Heart left ventricle (tissue), 16 donors: ENCODE results near the gene TMIGD2. TPM values are rescaled to one million over a fixed set of nuclear protein-coding genes. Genes with fewer than 3 reads are reported as not detected.
"Not testable (repeated sequence)": the region's sequence is repeated elsewhere in the genome, so short reads cannot be mapped to it uniquely, and the experiment has no call there.

ENCODE experiments used
- ATAC-seq, 4 donors: fragments of 200-7000 bp; cut with Tn5 transposase; one replicate each; pipeline ENCODE4 v1.9.1; 2020 to 2022; ENCODE audit warnings: moderate library complexity in 4 of 4, mild to moderate bottlenecking in 3 of 4, moderate number of reproducible peaks in 1 of 4
- DNase-seq, 5 donors: peaks; one replicate each; pipeline ENCODE4 v3.0.0-alpha.2; 2020
- H3K27ac ChIP-seq, 12 donors: fragments of 200-600 bp; sonication (generic) in 4 of 12; one replicate each; pipeline versions ENCODE4 v1.5.0 to v1.8.0; 2016 to 2022; ENCODE audit warnings: mild to moderate bottlenecking in 2 of 12
- H3K27me3 ChIP-seq, 9 donors: fragments of 200-600 bp; sonication (generic) in 2 of 9; one replicate each; pipeline versions ENCODE4 v1.5.1 to v1.8.0; 2016 to 2022; ENCODE audit warnings: mild to moderate bottlenecking in 3 of 9
- H3K36me3 ChIP-seq, 9 donors: fragments of 200-600 bp; sonication (generic) in 2 of 9; one replicate each; pipeline versions ENCODE4 v1.5.0 to v1.8.0; 2018 to 2022; ENCODE audit warnings: mild to moderate bottlenecking in 2 of 9
- H3K4me1 ChIP-seq, 12 donors: fragments of 200-600 bp; sonication (generic) in 4 of 12; one replicate each; pipeline versions ENCODE4 v1.5.0 to v1.8.0; 2016 to 2022; ENCODE audit warnings: mild to moderate bottlenecking in 3 of 12
- H3K4me3 ChIP-seq, 12 donors: fragments of 200-600 bp; sonication (generic) in 4 of 12; one replicate each; pipeline versions ENCODE4 v1.5.0 to v1.8.0; 2017 to 2022; ENCODE audit warnings: mild to moderate bottlenecking in 9 of 12, moderate library complexity in 4 of 12
- H3K9me3 ChIP-seq, 12 donors: fragments of 200-600 bp; sonication (generic) in 4 of 12; one replicate each; pipeline versions ENCODE4 v1.5.0 to v1.8.0; 2016 to 2022; ENCODE audit warnings: mild to moderate bottlenecking in 1 of 12
- POLR2A ChIP-seq, 2 donors: fragments of 450-650 bp; IDR thresholded peaks; one replicate each; pipeline ENCODE4 v1.6.1; 2017; ENCODE audit warnings: antibody characterized with exemption in 2 of 2, mild to moderate bottlenecking in 2 of 2, moderate library complexity in 2 of 2
- WGBS, 4 donors: extraction: QIAGEN DNeasy Blood & Tissue Kit in 2 of 4; methylation state at CpG; one replicate each; pipeline versions ENCODE4 v1.1.5 to v1.1.7; 2013 to 2018; 5-methylcytosine and 5-hydroxymethylcytosine counted together
- intact Hi-C, 10 donors: fragments of 100-400 bp; cut with DNase I; formaldehyde crosslinking; loops; one replicate each; pipeline versions ENCODE4 v1.11.1 to v1.14.2; 2022
- polyA plus RNA-seq, 2 donors: library from polyadenylated mRNA; stranded (reverse); fragments of 200-250 nt; gene quantifications; one replicate each; pipeline ENCODE4 v1.2.3, GENCODE V29; 2013
- total RNA-seq, 9 donors: library from RNA; depleted of rRNA in 2 of 9; stranded (reverse); fragments of >200 nt in 2 of 9; fragmentation: NEBNext Ultra II Directional in 3 of 9; extraction: Animal tissue kit (Norgen Biotek cat#: 25700) in 3 of 9; gene quantifications; one replicate each; pipeline versions ENCODE4 v1.1.0 to v1.2.4, GENCODE V29; 2016 to 2023
- TF ChIP-seq, protein P1 (sequence below), 12 donors: fragments of 200-600 bp; sonication (generic) in 4 of 12; IDR thresholded peaks; one replicate each; pipeline versions ENCODE4 v1.5.0 to v1.8.0; 2018 to 2022; ENCODE audit warnings: antibody characterized with exemption in 12 of 12, mild to moderate bottlenecking in 5 of 12
- donor health status: ischemic (EF 13 %, LVEDD 7.1; RV severe dilation, severe dysfunction).
- donor health status: healthy with polysubstance abuse.
- donor health status: DM: no; HTN: yes; CAD: no.
- donor health status: DM: no; HTN: no; CAD: no.
- donor health status: ischemic (EF 25% LVEDD 6.9; RV normal size, moderate dysfunction).
- donor health status: ischemic (EF 25% LVEDD 5.7; RV mildly dilated, moderate dysfunction).
- donor health status: healthy.
- donor health status: DM: yes; HTN: yes; CAD: no.
- donor health status: ischemic (EF 35%, LVEDD 5.7; RV mildly dilated, moderate dysfunction).
- donor health status: nonischemic (EF 11% LVEDD 7.7; RV severe dilation, severe dysfunction).
- donor health status: DM: yes; HTN: yes; CAD: no.
- donor health status: PGD.
- donor health status: ischemic (EF 29% LVEDD 5.4; RV normal size, mild dysfunction).
- donor health status: nonischemic (EF 23%, LVEDD 6.1; RV moderate dilation, normal function).

The TMIGD2 gene
- total and polyA plus RNA-seq, 11 donors, result 0.06 to 0.67 (median 0.25) TPM; not detected in 7

DNA sequence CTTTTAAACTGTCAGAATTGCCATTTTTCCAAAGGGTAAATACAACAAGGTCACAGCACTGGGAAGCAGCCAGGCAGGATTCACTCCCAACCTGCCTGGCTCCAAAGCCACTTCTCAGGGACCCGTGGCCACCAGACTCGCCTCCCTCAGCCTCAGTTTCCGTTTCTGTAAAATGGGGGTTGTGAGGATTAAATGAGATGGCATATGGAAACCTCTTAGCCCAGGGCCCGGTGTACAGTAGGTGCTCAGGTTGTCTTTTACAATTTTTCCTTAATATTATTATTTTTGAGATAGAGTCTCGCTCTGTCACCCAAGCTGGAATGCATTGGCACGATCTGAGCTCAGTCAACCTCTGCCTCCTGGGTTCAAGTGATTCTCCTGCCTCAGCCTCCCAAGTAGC, 45.2 kb downstream of the TMIGD2 start:
- Histone ChIP-seq H3K4me1 (no peaks in the 10 kb centered on the region), H3K36me3 (peaks cover 3 to 98% (median 93%) of the 10 kb centered on the region in 9 donors), H3K9me3 (peaks cover 0 to 17% (median 3%) of the 10 kb centered on the region in 12 donors), H3K27me3 (no peaks in the 10 kb centered on the region), H3K4me3 (no peak overlapping the region), H3K27ac (no peak overlapping the region)
- ATAC-seq, result no peak
- no peak for DNase-seq
- 77 to 97% (median 91%) methylated on average over 6 of the region's 6 CpGs for WGBS, 4 donors
- intact Hi-C loops, result no loop called here
- TF ChIP-seq, protein P1, sequence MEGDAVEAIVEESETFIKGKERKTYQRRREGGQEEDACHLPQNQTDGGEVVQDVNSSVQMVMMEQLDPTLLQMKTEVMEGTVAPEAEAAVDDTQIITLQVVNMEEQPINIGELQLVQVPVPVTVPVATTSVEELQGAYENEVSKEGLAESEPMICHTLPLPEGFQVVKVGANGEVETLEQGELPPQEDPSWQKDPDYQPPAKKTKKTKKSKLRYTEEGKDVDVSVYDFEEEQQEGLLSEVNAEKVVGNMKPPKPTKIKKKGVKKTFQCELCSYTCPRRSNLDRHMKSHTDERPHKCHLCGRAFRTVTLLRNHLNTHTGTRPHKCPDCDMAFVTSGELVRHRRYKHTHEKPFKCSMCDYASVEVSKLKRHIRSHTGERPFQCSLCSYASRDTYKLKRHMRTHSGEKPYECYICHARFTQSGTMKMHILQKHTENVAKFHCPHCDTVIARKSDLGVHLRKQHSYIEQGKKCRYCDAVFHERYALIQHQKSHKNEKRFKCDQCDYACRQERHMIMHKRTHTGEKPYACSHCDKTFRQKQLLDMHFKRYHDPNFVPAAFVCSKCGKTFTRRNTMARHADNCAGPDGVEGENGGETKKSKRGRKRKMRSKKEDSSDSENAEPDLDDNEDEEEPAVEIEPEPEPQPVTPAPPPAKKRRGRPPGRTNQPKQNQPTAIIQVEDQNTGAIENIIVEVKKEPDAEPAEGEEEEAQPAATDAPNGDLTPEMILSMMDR (IDR thresholded peaks at IDR 0.05), result no peak
- TF ChIP-seq POLR2A (IDR thresholded peaks at IDR 0.05), result no peak

DNA sequence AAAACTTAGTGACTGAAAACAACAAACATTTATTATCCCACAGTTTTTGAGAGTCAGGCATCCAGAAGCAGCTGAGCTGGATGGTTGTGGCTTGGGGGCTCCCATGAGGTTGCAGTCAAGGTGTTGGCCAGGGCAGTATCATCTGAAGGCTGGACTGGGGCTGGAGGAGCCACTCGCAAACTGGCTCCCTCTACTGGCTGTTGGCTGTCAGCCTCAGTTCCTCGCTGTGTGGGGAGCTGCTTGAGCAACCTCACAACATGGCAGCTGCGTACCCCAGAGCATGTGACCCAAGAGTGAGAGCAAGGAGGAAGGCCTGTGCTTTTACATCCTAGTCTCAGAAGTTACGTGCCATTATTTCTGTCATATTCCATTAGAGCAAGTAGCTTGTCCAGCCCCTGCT, 45.6 kb downstream of the TMIGD2 start:
- intact Hi-C loops, result no loop called here
- ATAC-seq (no peak), DNase-seq (no peak)
- Histone ChIP-seq H3K4me1 (no peaks in the 10 kb centered on the region), H3K36me3 (peaks cover 3 to 98% (median 93%) of the 10 kb centered on the region in 9 donors), H3K27ac (no peak overlapping the region), H3K27me3 (no peaks in the 10 kb centered on the region), H3K4me3 (no peak overlapping the region), H3K9me3 (peaks cover 0 to 17% (median 3%) of the 10 kb centered on the region in 12 donors)
- TF ChIP-seq, protein P1 (IDR thresholded peaks at IDR 0.05), result no peak
- no peak for TF ChIP-seq POLR2A (IDR thresholded peaks at IDR 0.05)
- 98 to 100% (median 99%) methylated on average over 3 to 4 of the region's 4 CpGs for WGBS, 4 donors

DNA sequence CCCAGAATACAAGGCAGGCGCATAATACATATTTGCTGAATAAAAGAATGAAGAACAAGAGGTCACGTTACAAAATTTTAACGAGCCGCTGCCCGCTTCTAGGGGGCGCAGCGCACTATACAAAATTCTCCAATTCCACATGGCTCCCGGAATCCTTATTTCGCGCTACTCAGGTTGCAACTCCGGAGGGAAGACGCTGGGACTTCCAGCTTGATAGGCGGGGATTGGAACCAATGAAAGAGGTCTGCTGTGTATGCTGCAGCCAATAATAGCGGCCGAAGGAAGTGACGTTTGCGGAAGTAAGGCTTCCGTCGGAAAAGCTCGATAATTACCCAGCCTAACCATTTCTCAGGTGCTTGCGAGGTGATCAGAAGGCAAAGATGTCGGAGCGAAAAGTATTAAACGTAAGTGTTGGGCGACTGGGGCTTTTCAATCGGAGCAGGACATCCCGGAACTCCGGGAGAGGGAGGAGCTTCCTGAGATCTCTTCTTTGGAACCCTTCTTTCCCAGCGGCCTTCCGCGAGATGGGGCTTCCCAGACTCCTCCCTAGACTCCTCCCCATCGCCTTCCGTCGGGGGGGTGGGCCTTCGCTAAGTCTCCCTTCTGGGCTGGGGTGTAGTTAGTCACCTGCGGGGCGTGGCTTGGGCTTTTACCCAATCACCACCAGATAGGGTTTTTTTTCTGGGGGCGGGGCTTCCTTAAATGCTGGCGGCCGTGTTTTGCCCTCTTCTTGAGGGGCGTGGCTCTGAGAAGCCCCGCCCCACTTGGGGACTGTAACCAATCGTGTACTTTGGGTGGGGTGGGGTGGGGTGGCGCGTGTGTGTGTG, 55.2 kb downstream of the TMIGD2 start, which contains the start of gene YJU2:
YJU2 (plus strand) TSS at position 314 of the 827 bp plus-strand sequence; CDS start at position 381, 67 bp downstream.
- Histone ChIP-seq H3K4me3 (peak within 1 kb of the TSS; percentile 57 to 95 (median 76)), H3K9me3 (peaks cover 0 to 7% (median 0%) of the 10 kb centered on the region in 12 donors), H3K4me1 (peaks cover 0 to 15% (median 7%) of the 10 kb centered on the region in 12 donors), H3K36me3 (peaks cover 2 to 36% (median 30%) of the 10 kb centered on the region in 9 donors), H3K27ac (peak within 1 kb of the TSS; percentile 93 to 99 (median 97)), H3K27me3 (no peaks in the 10 kb centered on the region)
- WGBS, 4 donors, result 0 to 1% (median 0%) methylated on average over 42 to 45 of the region's 45 CpGs
- TF ChIP-seq, protein P1 (IDR thresholded peaks at IDR 0.05), result peak in 11 of 12 donors; percentile 11 to 65 (median 38)
- peak in 1 of 2 donors; percentile 46 for TF ChIP-seq POLR2A (IDR thresholded peaks at IDR 0.05)
- peak; percentile 98 to 99 (median 99) for DNase-seq
- ATAC-seq, result peak; percentile 98 to 99 (median 99)
- intact Hi-C loops, result loop anchor here in 2 of 10 donors (1.0 to 5.0 kb wide), 3 partner anchors 95 to 154 kb away; partner anchors contain the start of genes SH3GL1 (in 2 of the 2) and MPND (in 1 of the 2)

DNA sequence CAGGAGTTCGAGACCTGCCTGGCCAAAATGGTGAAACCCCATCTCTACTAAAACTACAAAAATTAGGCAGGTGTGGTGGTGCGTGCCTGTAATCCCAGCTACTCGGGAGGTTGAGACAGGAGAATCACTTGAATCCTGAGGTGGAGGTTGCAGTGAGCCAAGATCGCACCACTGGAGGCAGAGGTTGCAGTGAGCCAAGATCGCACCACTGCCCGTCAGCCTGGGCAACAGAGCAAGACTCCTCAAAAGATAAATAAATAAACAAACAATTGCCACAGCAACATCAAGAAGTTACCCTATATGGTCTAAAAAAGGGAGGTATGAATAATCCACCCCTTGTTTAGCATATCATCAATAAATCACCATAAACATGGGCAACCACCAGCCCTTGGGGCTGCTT, 56.3 kb downstream of the TMIGD2 start:
- not testable (repeated sequence) for ATAC-seq, H3K4me3 ChIP-seq, H3K27me3 ChIP-seq, DNase-seq
- H3K27ac ChIP-seq, result peak overlapping the region in 1 of 12 donors; percentile 93
- WGBS, 4 donors, result 95 to 99% (median 98%) methylated on average over 6 of the region's 6 CpGs
- H3K36me3 ChIP-seq, result peaks cover 2 to 26% (median 19%) of the 10 kb centered on the region in 9 donors
- intact Hi-C loops, result loop anchor here in 2 of 10 donors (2.0 to 5.0 kb wide), 2 partner anchors 96 to 155 kb away; partner anchors contain the start of genes SH3GL1 (in 2 of the 2) and MPND (in 1 of the 2)
- peaks cover 0 to 17% (median 0%) of the 10 kb centered on the region in 12 donors for H3K9me3 ChIP-seq
- peaks cover 0 to 18% (median 7%) of the 10 kb centered on the region in 12 donors for H3K4me1 ChIP-seq

Other genes with a start within 250 kb of the TMIGD2 start
- 10 to 100 TPM; 22.8 to 65.0 (median 29.3) TPM for gene ZBTB7A, start 235.5 kb downstream of the TMIGD2 start, total RNA-seq
- 10 to 100 TPM; 14.6 to 14.7 TPM for gene ZBTB7A, start 235.5 kb downstream of the TMIGD2 start, polyA plus RNA-seq
- 100 to 1,000 TPM in 7 of 9 donors, 10 to 100 TPM in 2; 95.3 to 154 (median 108) TPM for gene MAP2K2, start 178.3 kb downstream of the TMIGD2 start, total RNA-seq
- gene MAP2K2, start 178.3 kb downstream of the TMIGD2 start, polyA plus RNA-seq, result 100 to 1,000 TPM; 131 to 204 TPM
- not detected for gene CREB3L3, start 148.8 kb downstream of the TMIGD2 start, total RNA-seq
- not detected for gene CREB3L3, start 148.8 kb downstream of the TMIGD2 start, polyA plus RNA-seq
- gene SIRT6, start 119.8 kb downstream of the TMIGD2 start, total RNA-seq, result 10 to 100 TPM; 10.2 to 16.7 (median 12.7) TPM
- gene SIRT6, start 119.8 kb downstream of the TMIGD2 start, polyA plus RNA-seq, result 10 to 100 TPM; 15.6 to 29.0 TPM
- gene ANKRD24, start 119.7 kb downstream of the TMIGD2 start, total RNA-seq, result 1 to 10 TPM in 2 of 9 donors, under 1 TPM in 4, not detected in 3; 0.23 to 1.4 (median 0.51) TPM
- gene ANKRD24, start 119.7 kb downstream of the TMIGD2 start, polyA plus RNA-seq, result under 1 TPM; 0.12 to 0.30 TPM
- gene EBI3, start 72.9 kb downstream of the TMIGD2 start, total RNA-seq, result 1 to 10 TPM in 4 of 9 donors, under 1 TPM in 5; 0.27 to 5.6 (median 0.54) TPM
- 1 to 10 TPM in 1 of 2 donors, under 1 TPM in 1; 0.88 to 1.4 TPM for gene EBI3, start 72.9 kb downstream of the TMIGD2 start, polyA plus RNA-seq
- 10 to 100 TPM in 6 of 9 donors, 1 to 10 TPM in 3; 7.6 to 19.1 (median 10.4) TPM for gene YJU2, start 55.3 kb downstream of the TMIGD2 start, total RNA-seq
- gene YJU2, start 55.3 kb downstream of the TMIGD2 start, polyA plus RNA-seq, result 10 to 100 TPM; 23.1 to 26.7 TPM
- under 1 TPM in 1 of 9 donors, not detected in 8; 0.52 TPM for gene SHD, start 23.1 kb downstream of the TMIGD2 start, total RNA-seq
- not detected for gene SHD, start 23.1 kb downstream of the TMIGD2 start, polyA plus RNA-seq
- 1 to 10 TPM in 1 of 9 donors, not detected in 8; 1.2 TPM for gene FSD1, start 2.2 kb upstream of the TMIGD2 start, total RNA-seq
- gene FSD1, start 2.2 kb upstream of the TMIGD2 start, polyA plus RNA-seq, result under 1 TPM in 1 of 2 donors, not detected in 1; 0.04 TPM
- 10 to 100 TPM in 1 of 9 donors, 1 to 10 TPM in 6, under 1 TPM in 2; 0.67 to 14.2 (median 2.1) TPM for gene STAP2, start 36.4 kb upstream of the TMIGD2 start, total RNA-seq
- gene STAP2, start 36.4 kb upstream of the TMIGD2 start, polyA plus RNA-seq, result 1 to 10 TPM; 1.1 to 1.9 TPM
- gene MPND, start 41.2 kb upstream of the TMIGD2 start, total RNA-seq, result 10 to 100 TPM in 7 of 9 donors, 1 to 10 TPM in 2; 8.2 to 23.7 (median 19.0) TPM
- 10 to 100 TPM; 14.4 to 21.9 TPM for gene MPND, start 41.2 kb upstream of the TMIGD2 start, polyA plus RNA-seq
- gene SH3GL1, start 98.2 kb upstream of the TMIGD2 start, total RNA-seq, result 10 to 100 TPM; 14.4 to 43.6 (median 22.2) TPM
- gene SH3GL1, start 98.2 kb upstream of the TMIGD2 start, polyA plus RNA-seq, result 10 to 100 TPM; 17.3 to 43.3 TPM
- 10 to 100 TPM in 1 of 9 donors, 1 to 10 TPM in 8; 3.0 to 10.7 (median 5.5) TPM for gene CHAF1A, start 100.3 kb upstream of the TMIGD2 start, total RNA-seq
- 1 to 10 TPM; 2.9 to 5.6 TPM for gene CHAF1A, start 100.3 kb upstream of the TMIGD2 start, polyA plus RNA-seq
- gene UBXN6, start 155.4 kb upstream of the TMIGD2 start, total RNA-seq, result 100 to 1,000 TPM in 6 of 9 donors, 10 to 100 TPM in 3; 75.1 to 128 (median 109) TPM
- 100 to 1,000 TPM; 127 to 137 TPM for gene UBXN6, start 155.4 kb upstream of the TMIGD2 start, polyA plus RNA-seq
- 100 to 1,000 TPM in 1 of 9 donors, 10 to 100 TPM in 8; 20.8 to 235 (median 29.9) TPM for gene HDGFL2, start 169.9 kb upstream of the TMIGD2 start, total RNA-seq
- 10 to 100 TPM; 30.7 to 38.9 TPM for gene HDGFL2, start 169.9 kb upstream of the TMIGD2 start, polyA plus RNA-seq
- 100 to 1,000 TPM; 110 to 292 (median 174) TPM for gene PLIN4, start 216.1 kb upstream of the TMIGD2 start, total RNA-seq
- 100 to 1,000 TPM in 1 of 2 donors, 10 to 100 TPM in 1; 55.5 to 241 TPM for gene PLIN4, start 216.1 kb upstream of the TMIGD2 start, polyA plus RNA-seq
- gene PLIN5, start 232.8 kb upstream of the TMIGD2 start, total RNA-seq, result 10 to 100 TPM; 26.0 to 88.6 (median 42.7) TPM
- gene PLIN5, start 232.8 kb upstream of the TMIGD2 start, polyA plus RNA-seq, result 10 to 100 TPM; 17.5 to 65.0 TPM
- gene LRG1, start 237.6 kb upstream of the TMIGD2 start, total RNA-seq, result 1 to 10 TPM in 2 of 9 donors, under 1 TPM in 7; 0.15 to 1.7 (median 0.36) TPM
- gene LRG1, start 237.6 kb upstream of the TMIGD2 start, polyA plus RNA-seq, result under 1 TPM; 0.23 to 0.30 TPM